ENCODE data around the gene GLI3. TPM values are rescaled to one million over a fixed set of nuclear protein-coding genes. Genes with fewer than 3 reads are reported as not detected.

Gene GLI3
- total and polyA plus RNA-seq, 2 of the 8 experiments (the other 6 are each of a cell fraction or from before 2014, with no cell fraction given) = 8.0 to 31.1 TPM

- TF ChIP-seq CHD7 (IDR thresholded peaks at IDR 0.05; ENCODE audit: insufficient replicate concordance, low read length) (no peak), KDM4A (IDR thresholded peaks at IDR 0.05; ENCODE audit: low read depth, low read length, severe bottlenecking) (no peak), RNF2 (IDR thresholded peaks at IDR 0.05; ENCODE audit: borderline replicate concordance, low read depth, low read length, missing control alignments, poor library complexity, severe bottlenecking) (no peak)
Observed at GRCh38 chr7:42123716-42124115, 113.3 kb downstream of the GLI3 start (continued).
